DOHH2 (cell line): ENCODE data around the gene CACNA2D3.

ENCODE experiments used
- H3F3A ChIP-seq: fragments of 200-600 bp; sonication (generic), shearing (Covaris generic); 2 replicates; pipeline ENCODE4 v1.6.0; 2016; ENCODE audit warnings: antibody characterized with exemption, mild to moderate bottlenecking; ENCODE audit not compliant: control insufficient read depth, insufficient read depth
- H3K27ac ChIP-seq: fragments of 200-600 bp; sonication (generic); 2 replicates; pipeline ENCODE4 v1.5.1; 2014; ENCODE audit warnings: low read depth, mild to moderate bottlenecking, low read length, moderate library complexity
- H3K27me3 ChIP-seq: fragments of 200-600 bp; sonication (generic); 2 replicates; pipeline ENCODE4 v1.6.1; 2014; ENCODE audit warnings: mild to moderate bottlenecking, low read length, mixed read lengths; ENCODE audit not compliant: control insufficient read depth
- H3K36me3 ChIP-seq: fragments of 200-600 bp; sonication (generic); 2 replicates; pipeline ENCODE4 v1.6.1; 2014; ENCODE audit warnings: mild to moderate bottlenecking, low read length, moderate library complexity, mixed read lengths; ENCODE audit not compliant: control insufficient read depth
- H3K4me1 ChIP-seq: fragments of 200-600 bp; sonication (generic); 2 replicates; pipeline ENCODE4 v1.6.1; 2014; ENCODE audit warnings: mild to moderate bottlenecking, low read length, mixed read lengths; ENCODE audit not compliant: control insufficient read depth
- H3K4me2 ChIP-seq: fragments of 200-600 bp; sonication (generic); 2 replicates; pipeline ENCODE4 v1.6.0; 2014; ENCODE audit warnings: mild to moderate bottlenecking, low read length, moderate library complexity
- H3K4me3 ChIP-seq: fragments of 200-600 bp; sonication (generic); 2 replicates; pipeline ENCODE4 v1.5.1; 2014; ENCODE audit warnings: mild to moderate bottlenecking, low read length, mixed read lengths
- H3K79me2 ChIP-seq: fragments of 200-600 bp; sonication (generic); 2 replicates; pipeline ENCODE4 v1.6.1; 2014; ENCODE audit warnings: mild to moderate bottlenecking, low read length, mixed read lengths; ENCODE audit not compliant: control insufficient read depth
- H3K9me2 ChIP-seq: fragments of 200-600 bp; sonication (generic); replicated peaks from 2 replicates; pipeline ENCODE4 v1.6.1; 2014; ENCODE audit warnings: mild to moderate bottlenecking, low read length, mixed read lengths; ENCODE audit not compliant: control insufficient read depth
- H3K9me3 ChIP-seq: fragments of 200-600 bp; sonication (generic); 2 replicates; pipeline ENCODE4 v1.6.1; 2014; ENCODE audit warnings: antibody characterized with exemption, low read length, mixed read lengths; ENCODE audit not compliant: control insufficient read depth, insufficient read depth
- H4K20me1 ChIP-seq: fragments of 200-600 bp; sonication (generic); 2 replicates; pipeline ENCODE4 v1.6.0; 2014; ENCODE audit warnings: low read depth, mild to moderate bottlenecking, antibody characterized with exemption, low read length, moderate library complexity; ENCODE audit not compliant: control insufficient read depth, insufficient read depth
- CTCF ChIP-seq: fragments of 200-600 bp; sonication (generic); IDR thresholded peaks from one replicate; pipeline ENCODE4 v1.5.1; 2014; ENCODE audit warnings: antibody characterized with exemption, mild to moderate bottlenecking, low read depth, low read length; ENCODE audit not compliant: poor library complexity, severe bottlenecking
- EZH2phosphoT487 ChIP-seq: fragments of 200-600 bp; sonication (generic); IDR thresholded peaks from 2 replicates; pipeline ENCODE4 v1.6.1; 2017; ENCODE audit warnings: borderline replicate concordance, mild to moderate bottlenecking, antibody characterized with exemption, low read length, moderate library complexity, mixed read lengths

Gene CACNA2D3

GRCh38 chr3:54326951-54327350 is 204.6 kb downstream of the CACNA2D3 start:
- no peak for TF ChIP-seq EZH2phosphoT487
- TF ChIP-seq CTCF = no peak
- Histone ChIP-seq H3K27ac (no peak overlapping the region), H3K79me2 (no peaks in the 10 kb centered on the region), H3K4me2 (no peak overlapping the region), H3K27me3 (no peaks in the 10 kb centered on the region), H3K36me3 (no peaks in the 10 kb centered on the region), H4K20me1 (no peaks in the 10 kb centered on the region), H3K4me3 (no peak overlapping the region), H3F3A (no peaks in the 10 kb centered on the region), H3K9me2 (no peaks in the 10 kb centered on the region), H3K4me1 (no peaks in the 10 kb centered on the region), H3K9me3 (no peaks in the 10 kb centered on the region)

GRCh38 chr3:54331341-54331740 is 209.0 kb downstream of the CACNA2D3 start:
- no peaks in the 10 kb centered on the region for H3K36me3 ChIP-seq
- no peaks in the 10 kb centered on the region for H3K27me3 ChIP-seq
- H4K20me1 ChIP-seq = no peaks in the 10 kb centered on the region
- no peaks in the 10 kb centered on the region for H3F3A ChIP-seq
- no peak overlapping the region for H3K4me3 ChIP-seq
- H3K4me2 ChIP-seq = no peak overlapping the region
- H3K4me1 ChIP-seq = no peaks in the 10 kb centered on the region
- no peaks in the 10 kb centered on the region for H3K9me2 ChIP-seq
- no peaks in the 10 kb centered on the region for H3K9me3 ChIP-seq
- no peak for TF ChIP-seq CTCF
- no peak for TF ChIP-seq EZH2phosphoT487
- no peaks in the 10 kb centered on the region for H3K79me2 ChIP-seq
- H3K27ac ChIP-seq = no peak overlapping the region

- Histone ChIP-seq H4K20me1 (no peaks in the 10 kb centered on the region), H3K36me3 (no peaks in the 10 kb centered on the region), H3F3A (no peaks in the 10 kb centered on the region), H3K4me3 (no peak overlapping the region), H3K27ac (no peak overlapping the region), H3K4me1 (no peaks in the 10 kb centered on the region), H3K4me2 (no peak overlapping the region), H3K79me2 (no peaks in the 10 kb centered on the region), H3K9me3 (no peaks in the 10 kb centered on the region), H3K9me2 (no peaks in the 10 kb centered on the region), H3K27me3 (no peaks in the 10 kb centered on the region; the same call in 1 of the 2 replicates)
- TF ChIP-seq EZH2phosphoT487 = no peak
- no peak for TF ChIP-seq CTCF
Measured at GRCh38 chr3:54337846-54338245, 215.5 kb downstream of the CACNA2D3 start.

- no peaks in the 10 kb centered on the region for H3K9me3 ChIP-seq
- no peaks in the 10 kb centered on the region for H3K9me2 ChIP-seq
- H3F3A ChIP-seq = no peaks in the 10 kb centered on the region
- H3K4me2 ChIP-seq = no peak overlapping the region
- H3K27ac ChIP-seq = no peak overlapping the region
- H4K20me1 ChIP-seq = no peaks in the 10 kb centered on the region
- no peaks in the 10 kb centered on the region; the same call in 1 of the 2 replicates for H3K27me3 ChIP-seq
- H3K79me2 ChIP-seq = no peaks in the 10 kb centered on the region
- TF ChIP-seq CTCF (no peak), EZH2phosphoT487 (no peak)
- no peaks in the 10 kb centered on the region for H3K4me1 ChIP-seq
- H3K36me3 ChIP-seq = no peaks in the 10 kb centered on the region
- no peak overlapping the region for H3K4me3 ChIP-seq
Measured at GRCh38 chr3:54339608-54340007, 217.3 kb downstream of the CACNA2D3 start.
